ENCODE data around the gene AREG.

The AREG gene

GRCh38 chr4:74450298-74450683 lies 5.4 kb downstream of the AREG start:
- no peak overlapping the region for H3K9ac ChIP-seq
- H3K4me3 ChIP-seq (IDR thresholded peaks at IDR 0.05; ENCODE audit: insufficient read depth, low read depth, low read length), result no peak overlapping the region
- H3K27ac ChIP-seq, result no peak overlapping the region

GRCh38 chr4:74451214-74451661 lies 6.3 kb downstream of the AREG start:
- H3K4me3 ChIP-seq (IDR thresholded peaks at IDR 0.05; ENCODE audit: insufficient read depth, low read depth, low read length), result no peak overlapping the region
- no peak for TF ChIP-seq CTCF (conservative IDR thresholded peaks at IDR 0.05; ENCODE audit: low read depth, low read length)
- no peaks in the 10 kb centered on the region for H3K4me1 ChIP-seq (ENCODE audit: low read depth, poor library complexity, severe bottlenecking)
- no peak overlapping the region for H3K9ac ChIP-seq
- H2AFZ ChIP-seq (ENCODE audit: low read depth), result no peak overlapping the region
- no peaks in the 10 kb centered on the region for H4K20me1 ChIP-seq (ENCODE audit: insufficient read depth)
- no peak overlapping the region for H3K4me2 ChIP-seq
- no peaks in the 10 kb centered on the region for H3K79me2 ChIP-seq (ENCODE audit: insufficient read depth, low read depth)
- no peaks in the 10 kb centered on the region for H3K36me3 ChIP-seq (ENCODE audit: insufficient read depth)
- H3K27ac ChIP-seq, result no peak overlapping the region
- H3K27me3 ChIP-seq (ENCODE audit: insufficient read depth, low read depth), result no peaks in the 10 kb centered on the region

More at GRCh38 chr4:74450298-74450683, 5.4 kb downstream of the AREG start:
- Histone ChIP-seq H3K79me2 (ENCODE audit: insufficient read depth, low read depth) (no peaks in the 10 kb centered on the region), H2AFZ (ENCODE audit: low read depth) (no peak overlapping the region), H3K27me3 (ENCODE audit: insufficient read depth, low read depth) (no peaks in the 10 kb centered on the region), H3K4me1 (ENCODE audit: low read depth, poor library complexity, severe bottlenecking) (peaks cover 5% of the 10 kb centered on the region), H4K20me1 (ENCODE audit: insufficient read depth) (no peaks in the 10 kb centered on the region), H3K36me3 (ENCODE audit: insufficient read depth) (no peaks in the 10 kb centered on the region), H3K4me2 (no peak overlapping the region)
- TF ChIP-seq CTCF (conservative IDR thresholded peaks at IDR 0.05; ENCODE audit: low read depth, low read length), result no peak

- no peak overlapping the region for H3K27ac ChIP-seq
- no peak for TF ChIP-seq CTCF (conservative IDR thresholded peaks at IDR 0.05; ENCODE audit: low read depth, low read length)
- H4K20me1 ChIP-seq (ENCODE audit: insufficient read depth), result no peaks in the 10 kb centered on the region
- H3K79me2 ChIP-seq (ENCODE audit: insufficient read depth, low read depth), result no peaks in the 10 kb centered on the region
- no peak overlapping the region for H3K9ac ChIP-seq
- H3K4me1 ChIP-seq (ENCODE audit: low read depth, poor library complexity, severe bottlenecking), result no peaks in the 10 kb centered on the region
- no peaks in the 10 kb centered on the region for H3K36me3 ChIP-seq (ENCODE audit: insufficient read depth)
- H3K27me3 ChIP-seq (ENCODE audit: insufficient read depth, low read depth), result no peaks in the 10 kb centered on the region
- no peak overlapping the region for H3K4me3 ChIP-seq (IDR thresholded peaks at IDR 0.05; ENCODE audit: insufficient read depth, low read depth, low read length)
- no peak overlapping the region for H2AFZ ChIP-seq (ENCODE audit: low read depth)
- H3K4me2 ChIP-seq, result no peak overlapping the region
These were observed 8.2 kb downstream of the AREG start for GRCh38 chr4:74453037-74453635.

GRCh38 chr4:74453829-74454742 lies 9.2 kb downstream of the AREG start:
- Histone ChIP-seq H3K4me1 (ENCODE audit: low read depth, poor library complexity, severe bottlenecking) (no peaks in the 10 kb centered on the region), H3K27me3 (ENCODE audit: insufficient read depth, low read depth) (no peaks in the 10 kb centered on the region), H3K36me3 (ENCODE audit: insufficient read depth) (no peaks in the 10 kb centered on the region), H3K79me2 (ENCODE audit: insufficient read depth, low read depth) (no peaks in the 10 kb centered on the region), H4K20me1 (ENCODE audit: insufficient read depth) (no peaks in the 10 kb centered on the region), H3K4me3 (IDR thresholded peaks at IDR 0.05; ENCODE audit: insufficient read depth, low read depth, low read length) (no peak overlapping the region), H3K27ac (no peak overlapping the region), H2AFZ (ENCODE audit: low read depth) (no peak overlapping the region), H3K9ac (no peak overlapping the region), H3K4me2 (no peak overlapping the region)
- TF ChIP-seq CTCF (conservative IDR thresholded peaks at IDR 0.05; ENCODE audit: low read depth, low read length), result no peak

Data from KMS-11 (cell line).